ENCODE measurements around the gene ADAM12. TPM values are rescaled to one million over a fixed set of nuclear protein-coding genes. Genes with fewer than 3 reads are reported as not detected.

The ADAM12 gene
- total and polyA plus RNA-seq, 2 donors (not counting 3 experiments of a cell fraction or from before 2014, with no cell fraction given): 0.22 to 0.33 TPM

DNA sequence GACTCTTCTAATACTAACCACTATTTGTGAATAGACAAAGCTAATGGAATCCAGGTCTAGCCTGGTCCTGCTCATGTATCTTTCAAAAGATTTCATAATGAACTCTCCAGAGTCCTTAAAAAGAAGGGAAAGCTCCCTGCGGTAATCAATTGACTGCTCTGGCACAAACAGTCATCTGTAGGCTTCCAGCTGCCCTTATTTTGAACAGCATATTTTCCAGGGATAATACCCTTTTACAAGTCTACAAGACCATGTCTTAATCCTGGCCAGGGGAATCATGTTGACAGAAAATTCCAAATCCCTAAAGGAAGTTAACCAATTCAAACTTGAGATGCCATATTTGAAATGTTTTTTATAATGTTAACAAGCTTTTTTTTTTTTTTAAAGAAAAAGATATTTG, 34.6 kb downstream of the ADAM12 start:
- H3K79me2 ChIP-seq (ENCODE audit: control insufficient read depth, insufficient read depth, low read length): no peaks in the 10 kb centered on the region
- DNase-seq (ENCODE audit: low read depth, low spot score) (no peak), FAIRE-seq (no peak)
- no peaks in the 10 kb centered on the region for H3K9me3 ChIP-seq (replicated peaks; ENCODE audit: control insufficient read depth, insufficient read depth, low read length)
- ChIA-PET POLR2A (no interaction called here), CTCF (no interaction called here)
- no peak overlapping the region for H2AFZ ChIP-seq (ENCODE audit: low read depth, low read length)
- H3K4me3 ChIP-seq (replicated peaks in 1 of 3; ENCODE audit: insufficient read depth in 1 of 3, low read depth in 1 of 3, low read length in 3 of 3): no peak overlapping the region
- H3K4me2 ChIP-seq (ENCODE audit: insufficient read depth, low read length): no peak overlapping the region
- dilution Hi-C loops (cut with MboI; ENCODE audit: extremely low pct_ligation_motif_present, low sequenced_read_pairs): no loop called here
- intact Hi-C loops (cut with micrococcal nuclease): no loop called here
- H3K36me3 ChIP-seq (ENCODE audit: control insufficient read depth in 2 of 2, extremely low read depth in 1 of 2, insufficient read depth in 2 of 2, low read length in 2 of 2): no peaks in the 10 kb centered on the region
- no peaks in the 10 kb centered on the region for H3K9me1 ChIP-seq (replicated peaks; ENCODE audit: control insufficient read depth, extremely low read depth, insufficient read depth, low read length)
- no peaks in the 10 kb centered on the region for H3K27me3 ChIP-seq (ENCODE audit: control insufficient read depth in 2 of 2, insufficient read depth in 2 of 2, low read length in 2 of 2)
- no TSS peak for BruUV-seq (replicated peaks)
- H3K9ac ChIP-seq (replicated peaks; ENCODE audit: extremely low read depth, insufficient read depth, low read length): no peak overlapping the region
- no peak overlapping the region for H3K27ac ChIP-seq (ENCODE audit: insufficient read depth, low read depth, low read length)
- no peaks in the 10 kb centered on the region for H3K4me1 ChIP-seq (ENCODE audit: control insufficient read depth, extremely low read depth, insufficient read depth, low read length)
- no peaks in the 10 kb centered on the region for H4K20me1 ChIP-seq (replicated peaks; ENCODE audit: control insufficient read depth, extremely low read depth, insufficient read depth, low read length)
- no peak for TF ChIP-seq POLR2AphosphoS5 (IDR thresholded peaks at IDR 0.05; ENCODE audit: insufficient read depth, low read depth, low read length)
- no peak for TF ChIP-seq EZH2 (IDR thresholded peaks at IDR 0.05; ENCODE audit: borderline replicate concordance, low read depth, low read length, severe bottlenecking)
- no peak for TF ChIP-seq GATA2 (IDR thresholded peaks at IDR 0.05; ENCODE audit: insufficient read depth, insufficient read length, low read depth, low read length)
- no peak for TF ChIP-seq FOS (IDR thresholded peaks at IDR 0.05; ENCODE audit: borderline replicate concordance, insufficient read depth, low read length)
- TF ChIP-seq, protein P1, sequence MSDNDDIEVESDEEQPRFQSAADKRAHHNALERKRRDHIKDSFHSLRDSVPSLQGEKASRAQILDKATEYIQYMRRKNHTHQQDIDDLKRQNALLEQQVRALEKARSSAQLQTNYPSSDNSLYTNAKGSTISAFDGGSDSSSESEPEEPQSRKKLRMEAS (IDR thresholded peaks at IDR 0.05; ENCODE audit: insufficient read depth, insufficient read length): no peak
- TF ChIP-seq, protein P2, sequence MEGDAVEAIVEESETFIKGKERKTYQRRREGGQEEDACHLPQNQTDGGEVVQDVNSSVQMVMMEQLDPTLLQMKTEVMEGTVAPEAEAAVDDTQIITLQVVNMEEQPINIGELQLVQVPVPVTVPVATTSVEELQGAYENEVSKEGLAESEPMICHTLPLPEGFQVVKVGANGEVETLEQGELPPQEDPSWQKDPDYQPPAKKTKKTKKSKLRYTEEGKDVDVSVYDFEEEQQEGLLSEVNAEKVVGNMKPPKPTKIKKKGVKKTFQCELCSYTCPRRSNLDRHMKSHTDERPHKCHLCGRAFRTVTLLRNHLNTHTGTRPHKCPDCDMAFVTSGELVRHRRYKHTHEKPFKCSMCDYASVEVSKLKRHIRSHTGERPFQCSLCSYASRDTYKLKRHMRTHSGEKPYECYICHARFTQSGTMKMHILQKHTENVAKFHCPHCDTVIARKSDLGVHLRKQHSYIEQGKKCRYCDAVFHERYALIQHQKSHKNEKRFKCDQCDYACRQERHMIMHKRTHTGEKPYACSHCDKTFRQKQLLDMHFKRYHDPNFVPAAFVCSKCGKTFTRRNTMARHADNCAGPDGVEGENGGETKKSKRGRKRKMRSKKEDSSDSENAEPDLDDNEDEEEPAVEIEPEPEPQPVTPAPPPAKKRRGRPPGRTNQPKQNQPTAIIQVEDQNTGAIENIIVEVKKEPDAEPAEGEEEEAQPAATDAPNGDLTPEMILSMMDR (IDR thresholded peaks at IDR 0.05; ENCODE audit: extremely low read depth in 1 of 2, insufficient read depth in 1 of 2, low read depth in 1 of 2, low read length in 2 of 2): no peak
- no peak for TF ChIP-seq POLR2A (IDR thresholded peaks at IDR 0.05; ENCODE audit: low read depth, low read length)
